Erythroblast (primary cell): Measurements from ENCODE around the gene CNDP1.
"Not testable (repeated sequence)": the region's sequence is repeated elsewhere in the genome, so short reads cannot be mapped to it uniquely, and the experiment has no call there.

Experiments used
- DNase-seq, 2 experiments: peaks; one replicate each; lab custom pipeline; 2025; lab: John Stamatoyannopoulos, UW
- GATA1 ChIP-seq: IDR thresholded peaks from 2 replicates; pipeline ENCODE4 v1.6.1; 2011; ENCODE audit warnings: low read depth, mild to moderate bottlenecking, control low read depth, low read length, moderate library complexity
- POLR2A ChIP-seq: IDR thresholded peaks from 2 replicates; pipeline ENCODE4 v1.6.1; 2011; ENCODE audit warnings: mild to moderate bottlenecking, low read length

CNDP1 gene

GRCh38 chr18:74521068-74521725, 13.1 kb upstream of the CNDP1 start:
- TF ChIP-seq POLR2A, result no peak
- no peak for TF ChIP-seq GATA1
- DNase-seq, result no peak

- DNase-seq, result no peak
- TF ChIP-seq POLR2A (no peak), GATA1 (no peak)
Observed at GRCh38 chr18:74522635-74523548, 11.4 kb upstream of the CNDP1 start.

DNA sequence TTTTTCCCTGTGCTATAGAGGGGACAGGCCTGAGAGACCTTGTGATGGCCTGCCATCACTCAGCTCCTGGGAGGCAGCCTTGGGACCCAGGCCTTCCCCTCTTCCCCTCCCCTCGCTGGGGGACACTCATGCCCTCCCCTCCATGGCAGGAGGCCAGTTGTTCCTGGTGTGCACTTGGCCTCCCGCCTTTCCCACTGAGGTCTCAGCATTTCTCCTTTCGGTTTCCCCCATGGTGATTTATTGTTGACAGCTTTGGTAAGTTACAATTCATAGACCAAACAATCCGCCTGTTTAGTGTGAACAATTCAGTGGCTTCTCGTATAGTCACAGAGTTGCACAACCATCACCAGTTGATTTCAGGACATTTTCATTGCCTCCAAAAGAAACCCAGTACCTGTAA, 10.2 kb upstream of the CNDP1 start:
- no peak for TF ChIP-seq GATA1
- no peak for DNase-seq

DNA sequence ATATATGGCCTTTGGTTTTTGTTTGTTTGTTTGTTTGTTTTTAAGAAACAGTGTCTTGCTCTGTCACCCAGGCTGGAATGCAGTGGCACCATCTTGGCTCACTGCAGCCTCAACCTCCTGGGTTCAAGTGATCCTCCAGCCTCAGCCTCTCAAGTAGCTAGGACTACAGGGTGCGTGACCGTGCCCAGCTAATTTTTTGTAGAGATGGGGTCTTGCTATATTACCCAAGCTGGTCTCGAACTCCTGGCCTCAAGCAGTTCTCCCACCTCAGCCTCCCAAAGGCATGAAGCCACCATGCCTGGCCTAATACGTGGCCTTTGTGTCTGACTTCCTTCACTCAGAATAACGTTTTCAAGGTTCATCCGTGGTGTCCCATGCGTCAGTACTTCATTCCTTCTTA, 9.4 kb upstream of the CNDP1 start:
- DNase-seq, result not testable (repeated sequence)

GRCh38 chr18:74525741-74526140, 8.6 kb upstream of the CNDP1 start:
- TF ChIP-seq POLR2A (no peak), GATA1 (no peak)
- DNase-seq, result no peak

DNA sequence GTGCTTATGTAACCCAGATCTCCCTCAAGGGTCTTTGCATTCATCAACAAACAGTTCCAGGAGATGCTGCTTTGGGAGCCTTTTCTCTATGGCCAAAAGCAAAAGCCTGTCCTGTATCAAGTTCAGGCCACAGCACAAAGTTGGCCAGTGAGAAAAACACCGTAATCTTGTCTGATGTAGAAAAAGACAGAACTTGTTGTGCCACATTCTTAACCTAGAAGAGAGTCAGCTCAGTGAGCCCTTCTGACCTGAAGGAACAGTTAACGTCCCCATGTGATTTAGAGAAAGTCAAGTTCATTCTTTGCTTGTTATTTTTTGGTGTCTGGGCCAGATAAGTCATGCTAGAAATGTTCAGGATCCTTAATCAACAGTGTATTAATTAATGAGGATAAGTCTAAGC, 7.8 kb upstream of the CNDP1 start:
- no peak for DNase-seq
- TF ChIP-seq POLR2A, result no peak
- TF ChIP-seq GATA1, result no peak

GRCh38 chr18:74528478-74528877, 5.8 kb upstream of the CNDP1 start:
- DNase-seq, result no peak
- TF ChIP-seq GATA1, result no peak
- no peak for TF ChIP-seq POLR2A

- no peak for DNase-seq
- no peak for TF ChIP-seq POLR2A
- TF ChIP-seq GATA1, result no peak
Observed at GRCh38 chr18:74528913-74529312, 5.4 kb upstream of the CNDP1 start.

DNA sequence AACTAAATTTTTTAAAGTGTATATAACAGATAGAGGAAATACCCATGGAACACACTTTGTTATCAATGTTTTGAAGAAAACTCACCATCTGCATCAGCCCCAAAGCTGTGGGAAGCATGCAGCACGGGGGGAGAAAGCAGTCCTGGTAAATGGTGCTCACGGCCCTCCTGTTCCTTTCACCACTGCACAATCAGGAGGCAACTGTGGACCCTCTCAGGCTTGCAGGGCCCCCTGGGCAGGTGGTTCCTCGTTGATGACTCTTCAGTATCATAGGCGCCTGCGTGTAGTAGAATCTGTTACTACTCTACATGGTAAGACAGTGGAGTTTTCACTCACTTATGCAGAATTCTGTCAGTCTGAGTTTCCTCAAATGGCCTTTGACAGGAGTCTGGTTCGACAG, 4.9 kb upstream of the CNDP1 start:
- no peak for TF ChIP-seq POLR2A
- no peak for TF ChIP-seq GATA1
- no peak for DNase-seq

DNA sequence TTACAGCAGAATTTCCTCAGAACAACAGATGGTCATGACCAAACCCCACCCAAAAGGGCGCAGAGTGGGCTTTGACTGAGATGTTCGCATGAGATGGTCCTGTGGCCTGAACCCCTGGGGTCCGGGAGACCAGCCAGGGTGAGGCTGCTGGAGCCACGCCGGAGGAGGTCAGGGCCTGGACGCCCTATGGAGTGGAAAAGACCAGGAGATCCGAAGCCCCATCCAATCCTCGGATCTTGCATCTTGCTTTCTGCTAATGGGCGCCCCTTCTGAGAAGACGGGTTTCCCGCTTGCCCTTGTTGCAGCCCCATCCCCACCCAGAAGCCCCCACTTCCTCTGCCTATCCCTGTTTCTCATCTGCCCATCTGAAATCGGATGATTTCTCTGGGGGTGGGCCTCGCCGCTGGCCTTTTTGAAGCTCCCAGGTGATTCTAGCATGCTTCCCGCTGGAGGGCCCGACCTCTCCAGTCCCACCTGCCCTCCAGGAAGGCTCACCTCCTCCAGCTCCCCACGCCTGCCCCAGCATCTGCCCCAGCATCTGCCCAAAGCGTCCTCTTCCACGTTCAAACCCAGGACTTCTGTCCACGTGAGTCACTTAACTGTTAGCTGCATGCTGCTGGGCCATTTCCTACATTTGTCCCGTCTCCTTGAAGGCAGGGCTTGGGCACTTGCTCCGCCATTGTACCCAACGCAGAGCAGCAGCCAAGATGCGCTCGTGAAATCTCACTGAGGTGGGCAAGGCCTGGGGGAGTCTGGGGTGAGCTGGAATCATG, 4.3 kb upstream of the CNDP1 start:
- no peak for DNase-seq
- no peak for TF ChIP-seq POLR2A
- no peak for TF ChIP-seq GATA1

DNA sequence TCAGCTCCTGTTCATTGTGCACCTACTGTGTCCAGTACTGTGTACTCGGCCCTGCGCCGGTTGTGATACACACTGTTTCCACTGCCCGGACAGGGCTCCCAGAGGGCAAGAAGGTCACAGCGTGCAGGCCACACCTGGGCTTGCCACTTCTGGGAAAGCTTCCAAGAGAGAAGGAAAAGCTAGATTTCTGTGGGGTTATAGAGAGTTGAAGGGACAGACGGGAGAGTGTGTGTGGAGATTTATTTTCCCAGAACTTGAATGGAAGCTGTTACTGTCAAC, 3.8 kb upstream of the CNDP1 start:
- no peak for TF ChIP-seq GATA1
- TF ChIP-seq POLR2A, result no peak
- no peak for DNase-seq

- DNase-seq, result no peak
- TF ChIP-seq GATA1 (no peak), POLR2A (no peak)
Observed at GRCh38 chr18:74531043-74531442, 3.3 kb upstream of the CNDP1 start.

- no peak for DNase-seq
- TF ChIP-seq POLR2A (no peak), GATA1 (no peak)
Observed at GRCh38 chr18:74532511-74533025, 1.7 kb upstream of the CNDP1 start.

DNA sequence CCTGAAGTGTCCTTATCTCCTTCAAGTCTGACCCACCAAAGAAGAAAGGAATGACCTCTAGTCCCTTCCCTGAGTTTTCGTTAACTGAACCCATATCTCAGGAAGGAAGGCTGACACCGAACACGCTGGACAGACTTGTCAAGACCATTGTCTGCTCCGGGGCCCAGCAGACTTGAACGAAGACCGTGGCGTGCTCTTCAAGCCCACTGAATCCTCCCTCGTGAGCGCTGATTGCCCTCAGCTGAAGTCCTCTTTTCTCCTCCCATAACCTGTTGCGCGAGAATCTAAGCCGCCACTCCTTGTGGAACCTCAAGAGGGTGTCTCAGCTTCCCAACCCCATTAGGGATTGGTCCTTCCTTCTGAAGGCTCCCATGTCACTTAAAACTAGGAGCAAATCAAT, 634 bp upstream of the CNDP1 start:
- TF ChIP-seq GATA1 (no peak), POLR2A (no peak)
- no peak for DNase-seq
